ENCODE results near the gene FHIT. TPM values are rescaled to one million over a fixed set of nuclear protein-coding genes. Genes with fewer than 3 reads are reported as not detected.

Gene FHIT
- total RNA-seq, 2 experiments from 2014 or later = 86.0 to 90.6 TPM

DNA sequence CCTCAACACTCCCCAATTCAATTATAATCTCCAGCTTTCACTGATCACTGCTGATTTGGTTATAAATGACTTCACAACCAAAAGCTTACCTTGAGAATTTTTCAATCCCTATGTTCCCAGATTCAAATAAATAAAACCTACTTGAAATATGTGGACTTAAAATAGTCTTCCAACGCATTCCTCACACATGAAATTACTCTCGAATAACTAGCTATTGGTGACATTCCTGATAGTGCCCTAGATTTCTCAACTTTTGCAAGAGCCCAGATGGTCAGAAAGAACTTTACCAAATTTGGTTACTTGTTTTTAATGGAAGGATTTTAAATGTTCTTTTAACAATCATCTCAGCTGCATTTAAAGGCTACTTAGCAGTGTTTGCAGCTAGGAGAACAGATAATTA is 605.5 kb downstream of the FHIT start:
- CTCF ChIA-PET = no interaction called here
- H3K27ac Mint-ChIP-seq = no peak overlapping the region

DNA sequence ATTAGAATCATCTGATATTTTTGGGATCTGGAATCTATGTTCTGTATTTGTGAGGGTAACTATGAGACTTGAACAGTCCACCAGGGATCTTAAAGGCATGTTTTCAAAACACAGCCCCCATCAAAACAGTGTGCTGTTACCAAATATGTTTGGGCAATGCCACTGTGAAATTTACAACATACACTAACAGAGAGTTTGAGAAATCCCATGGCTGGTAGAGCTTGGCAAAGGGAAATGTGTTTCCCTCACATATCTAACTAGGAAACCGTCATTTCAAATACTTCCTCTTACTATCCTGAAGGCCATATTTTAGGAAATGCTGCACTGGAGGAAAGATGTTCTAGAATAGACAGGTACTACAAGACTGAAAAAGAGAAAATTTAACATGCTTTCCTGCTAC is 607.4 kb downstream of the FHIT start:
- no peak for DNase-seq
- H3K27ac ChIP-seq (ENCODE audit: low read depth in 1 of 2, low read length in 2 of 2) = no peak overlapping the region
- Mint-ChIP-seq H3K9me3 (no peaks in the 10 kb centered on the region), H3K27ac (no peak overlapping the region), H3K27me3 (no peaks in the 10 kb centered on the region), H3K4me3 (no peak overlapping the region), H3K36me3 (ENCODE audit: low read depth) (no peaks in the 10 kb centered on the region), H3K4me1 (ENCODE audit: low read depth) (no peaks in the 10 kb centered on the region)
- H3K27me3 ChIP-seq (ENCODE audit: control insufficient read depth in 1 of 2, insufficient read depth in 2 of 2, low read length in 2 of 2) = no peaks in the 10 kb centered on the region
- POLR2A ChIA-PET = no interaction called here
- CTCF ChIA-PET = no interaction called here
- no peak for ATAC-seq (ENCODE audit: poor library complexity)
- TF ChIP-seq, protein P1, sequence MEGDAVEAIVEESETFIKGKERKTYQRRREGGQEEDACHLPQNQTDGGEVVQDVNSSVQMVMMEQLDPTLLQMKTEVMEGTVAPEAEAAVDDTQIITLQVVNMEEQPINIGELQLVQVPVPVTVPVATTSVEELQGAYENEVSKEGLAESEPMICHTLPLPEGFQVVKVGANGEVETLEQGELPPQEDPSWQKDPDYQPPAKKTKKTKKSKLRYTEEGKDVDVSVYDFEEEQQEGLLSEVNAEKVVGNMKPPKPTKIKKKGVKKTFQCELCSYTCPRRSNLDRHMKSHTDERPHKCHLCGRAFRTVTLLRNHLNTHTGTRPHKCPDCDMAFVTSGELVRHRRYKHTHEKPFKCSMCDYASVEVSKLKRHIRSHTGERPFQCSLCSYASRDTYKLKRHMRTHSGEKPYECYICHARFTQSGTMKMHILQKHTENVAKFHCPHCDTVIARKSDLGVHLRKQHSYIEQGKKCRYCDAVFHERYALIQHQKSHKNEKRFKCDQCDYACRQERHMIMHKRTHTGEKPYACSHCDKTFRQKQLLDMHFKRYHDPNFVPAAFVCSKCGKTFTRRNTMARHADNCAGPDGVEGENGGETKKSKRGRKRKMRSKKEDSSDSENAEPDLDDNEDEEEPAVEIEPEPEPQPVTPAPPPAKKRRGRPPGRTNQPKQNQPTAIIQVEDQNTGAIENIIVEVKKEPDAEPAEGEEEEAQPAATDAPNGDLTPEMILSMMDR (IDR thresholded peaks at IDR 0.05) = no peak
- peaks cover 0 to under 1% of the 10 kb centered on the region in 2 experiments for H3K9me3 ChIP-seq (ENCODE audit: control insufficient read depth in 1 of 2, insufficient read depth in 1 of 2, low read length in 2 of 2)
- H3K36me3 ChIP-seq (ENCODE audit: insufficient read depth, low read length) = no peaks in the 10 kb centered on the region
- H3K4me1 ChIP-seq (ENCODE audit: insufficient read depth, low read length) = no peaks in the 10 kb centered on the region
- no peak overlapping the region for H3K4me3 ChIP-seq (ENCODE audit: low read length)
- intact Hi-C loops (cut with DNase I, micrococcal nuclease) = no loop called here

More for the DNA sequence above, 605.5 kb downstream of the FHIT start:
- ATAC-seq (ENCODE audit: poor library complexity) (no peak), DNase-seq (no peak)
- H3K9me3 Mint-ChIP-seq = no peaks in the 10 kb centered on the region
- intact Hi-C loops (cut with DNase I, micrococcal nuclease) = no loop called here
- no peaks in the 10 kb centered on the region for H3K4me1 Mint-ChIP-seq (ENCODE audit: low read depth)
- Histone ChIP-seq H3K4me1 (ENCODE audit: insufficient read depth, low read length) (no peaks in the 10 kb centered on the region), H3K9me3 (ENCODE audit: control insufficient read depth in 1 of 2, insufficient read depth in 1 of 2, low read length in 2 of 2) (peaks cover 0 to 4% of the 10 kb centered on the region in 2 experiments), H3K27ac (ENCODE audit: low read depth in 1 of 2, low read length in 2 of 2) (no peak overlapping the region), H3K36me3 (ENCODE audit: insufficient read depth, low read length) (no peaks in the 10 kb centered on the region), H3K4me3 (ENCODE audit: low read length) (no peak overlapping the region), H3K27me3 (ENCODE audit: control insufficient read depth in 1 of 2, insufficient read depth in 2 of 2, low read length in 2 of 2) (no peaks in the 10 kb centered on the region)
- H3K27me3 Mint-ChIP-seq = no peaks in the 10 kb centered on the region
- POLR2A ChIA-PET = no interaction called here
- TF ChIP-seq, protein P1 (IDR thresholded peaks at IDR 0.05) = no peak
- H3K4me3 Mint-ChIP-seq = no peak overlapping the region
- no peaks in the 10 kb centered on the region for H3K36me3 Mint-ChIP-seq (ENCODE audit: low read depth)

DNA sequence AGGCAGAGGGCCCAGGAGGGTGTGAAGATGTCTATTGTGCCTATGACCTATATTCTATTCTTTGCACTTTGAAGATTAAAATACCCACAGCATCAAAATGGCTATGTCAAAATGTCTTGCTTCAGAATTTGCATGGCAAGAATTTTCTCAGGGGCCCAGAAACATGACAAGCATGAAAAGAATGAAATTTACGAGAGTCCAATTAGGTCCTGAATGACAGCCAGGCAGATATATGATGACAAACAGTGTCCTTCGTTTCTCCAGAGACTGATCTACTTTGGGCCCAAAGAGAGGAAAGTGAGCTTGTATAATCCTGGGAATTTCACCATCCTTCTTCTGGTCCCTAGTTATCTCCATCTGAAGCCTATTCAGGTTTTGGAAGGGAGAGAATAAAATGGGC is 609.9 kb downstream of the FHIT start:
- ATAC-seq (ENCODE audit: poor library complexity) = no peak
- POLR2A ChIA-PET = no interaction called here
- H3K27me3 Mint-ChIP-seq = no peaks in the 10 kb centered on the region

More for the DNA sequence above, 609.9 kb downstream of the FHIT start:
- no peak overlapping the region for H3K4me3 Mint-ChIP-seq
- intact Hi-C loops (cut with DNase I, micrococcal nuclease) = no loop called here
- no peaks in the 10 kb centered on the region for H3K4me1 Mint-ChIP-seq (ENCODE audit: low read depth)
- TF ChIP-seq, protein P1 (IDR thresholded peaks at IDR 0.05) = no peak
- Histone ChIP-seq H3K27ac (ENCODE audit: low read depth in 1 of 2, low read length in 2 of 2) (no peak overlapping the region), H3K27me3 (ENCODE audit: control insufficient read depth in 1 of 2, insufficient read depth in 2 of 2, low read length in 2 of 2) (no peaks in the 10 kb centered on the region), H3K9me3 (ENCODE audit: control insufficient read depth in 1 of 2, insufficient read depth in 1 of 2, low read length in 2 of 2) (no peaks in the 10 kb centered on the region), H3K4me3 (ENCODE audit: low read length) (no peak overlapping the region), H3K36me3 (ENCODE audit: insufficient read depth, low read length) (no peaks in the 10 kb centered on the region), H3K4me1 (ENCODE audit: insufficient read depth, low read length) (no peaks in the 10 kb centered on the region)
- no peak for DNase-seq
- no peak overlapping the region for H3K27ac Mint-ChIP-seq
- CTCF ChIA-PET = no interaction called here
- no peaks in the 10 kb centered on the region for H3K9me3 Mint-ChIP-seq
- H3K36me3 Mint-ChIP-seq (ENCODE audit: low read depth) = no peaks in the 10 kb centered on the region

Measured in CD4-positive, alpha-beta T cell (primary cell).